Right atrium auricular region (tissue), 2 donors: Measurements from ENCODE around the gene JAKMIP2. TPM values are rescaled to one million over a fixed set of nuclear protein-coding genes. Genes with fewer than 3 reads are reported as not detected.

Experiments
- DNase-seq: peaks from one replicate; pipeline ENCODE4 v3.0.0-alpha.2; 2019; ENCODE audit warnings: low spot score
- H3K27ac ChIP-seq, 2 donors: fragments of 200-600 bp; sonication (generic); 1 replicate in 1 of 2; 2 replicates in 1 of 2; pipeline ENCODE4 v1.5.1; 2016 to 2019
- H3K27me3 ChIP-seq, 2 donors: fragments of 200-600 bp; sonication (generic); one replicate each; pipeline versions ENCODE4 v1.5.1 to v1.6.0; 2017 to 2019
- H3K36me3 ChIP-seq: fragments of 200-600 bp; sonication (generic); one replicate; pipeline ENCODE4 v1.5.1; 2016
- H3K4me1 ChIP-seq, 2 donors: fragments of 200-600 bp; sonication (generic); one replicate each; pipeline versions ENCODE4 v1.5.1 to v1.6.0; 2017 to 2019
- H3K4me3 ChIP-seq, 2 donors: fragments of 200-600 bp; sonication (generic); 1 replicate in 1 of 2; 2 replicates in 1 of 2; pipeline ENCODE4 v1.5.1; 2017 to 2019; ENCODE audit warnings: mild to moderate bottlenecking in 1 of 2, moderate library complexity in 1 of 2
- H3K9me3 ChIP-seq, 2 donors: fragments of 200-600 bp; sonication (generic); one replicate each; pipeline ENCODE4 v1.5.1; 2019
- total RNA-seq, 2 donors: library from RNA; depleted of rRNA; stranded (reverse); fragments of >200 nt; gene quantifications; one replicate each; pipeline ENCODE4 v1.1.0, GENCODE V29; 2016
- TF ChIP-seq, protein P1 (sequence below), 2 donors: fragments of 200-600 bp; sonication (generic); IDR thresholded peaks; one replicate each; pipeline ENCODE4 v1.5.1; 2019; ENCODE audit warnings: antibody characterized with exemption in 2 of 2

JAKMIP2 gene
- total RNA-seq, 2 donors from 2014 or later, result 0.16 to 0.33 TPM

DNA sequence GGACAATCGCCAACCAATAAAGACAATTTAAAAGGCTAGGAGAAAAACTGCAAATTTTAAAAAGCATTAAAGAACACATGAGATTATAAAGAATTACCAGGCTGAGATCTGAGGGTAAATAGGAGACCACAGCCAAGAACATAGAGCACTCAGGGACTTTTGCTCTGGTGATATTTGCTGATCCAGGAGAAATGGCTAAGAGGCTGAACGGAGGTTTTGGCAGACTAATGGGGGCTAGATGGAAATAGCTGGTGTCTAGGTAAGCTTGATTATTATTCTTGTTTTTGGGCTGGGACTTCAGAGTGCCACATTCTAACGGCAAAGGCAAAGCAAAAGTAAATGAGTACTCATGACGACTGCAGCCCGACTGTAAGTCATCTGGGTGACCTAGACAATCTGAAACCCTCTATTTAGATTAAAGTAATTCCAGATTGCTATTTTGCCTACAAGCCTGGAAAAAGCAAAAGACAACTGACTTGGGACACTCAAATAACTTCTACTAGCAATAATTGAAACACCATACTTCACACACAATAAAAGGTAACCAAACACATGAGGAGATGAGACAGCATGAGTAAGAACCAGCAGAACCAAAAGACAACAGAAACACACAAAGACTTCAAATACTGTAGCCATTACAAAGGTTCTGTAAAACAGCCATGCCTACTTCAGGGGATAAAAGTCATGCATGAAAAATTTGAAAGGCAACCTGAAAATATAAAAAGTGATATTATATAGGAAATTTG, 68.8 kb downstream of the JAKMIP2 start:
- DNase-seq, result no peak
- Histone ChIP-seq H3K27me3 (no peaks in the 10 kb centered on the region), H3K4me1 (no peaks in the 10 kb centered on the region), H3K4me3 (no peak overlapping the region), H3K9me3 (no peaks in the 10 kb centered on the region), H3K36me3 (no peaks in the 10 kb centered on the region), H3K27ac (no peak overlapping the region)
- TF ChIP-seq, protein P1, sequence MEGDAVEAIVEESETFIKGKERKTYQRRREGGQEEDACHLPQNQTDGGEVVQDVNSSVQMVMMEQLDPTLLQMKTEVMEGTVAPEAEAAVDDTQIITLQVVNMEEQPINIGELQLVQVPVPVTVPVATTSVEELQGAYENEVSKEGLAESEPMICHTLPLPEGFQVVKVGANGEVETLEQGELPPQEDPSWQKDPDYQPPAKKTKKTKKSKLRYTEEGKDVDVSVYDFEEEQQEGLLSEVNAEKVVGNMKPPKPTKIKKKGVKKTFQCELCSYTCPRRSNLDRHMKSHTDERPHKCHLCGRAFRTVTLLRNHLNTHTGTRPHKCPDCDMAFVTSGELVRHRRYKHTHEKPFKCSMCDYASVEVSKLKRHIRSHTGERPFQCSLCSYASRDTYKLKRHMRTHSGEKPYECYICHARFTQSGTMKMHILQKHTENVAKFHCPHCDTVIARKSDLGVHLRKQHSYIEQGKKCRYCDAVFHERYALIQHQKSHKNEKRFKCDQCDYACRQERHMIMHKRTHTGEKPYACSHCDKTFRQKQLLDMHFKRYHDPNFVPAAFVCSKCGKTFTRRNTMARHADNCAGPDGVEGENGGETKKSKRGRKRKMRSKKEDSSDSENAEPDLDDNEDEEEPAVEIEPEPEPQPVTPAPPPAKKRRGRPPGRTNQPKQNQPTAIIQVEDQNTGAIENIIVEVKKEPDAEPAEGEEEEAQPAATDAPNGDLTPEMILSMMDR (IDR thresholded peaks at IDR 0.05), result no peak

DNA sequence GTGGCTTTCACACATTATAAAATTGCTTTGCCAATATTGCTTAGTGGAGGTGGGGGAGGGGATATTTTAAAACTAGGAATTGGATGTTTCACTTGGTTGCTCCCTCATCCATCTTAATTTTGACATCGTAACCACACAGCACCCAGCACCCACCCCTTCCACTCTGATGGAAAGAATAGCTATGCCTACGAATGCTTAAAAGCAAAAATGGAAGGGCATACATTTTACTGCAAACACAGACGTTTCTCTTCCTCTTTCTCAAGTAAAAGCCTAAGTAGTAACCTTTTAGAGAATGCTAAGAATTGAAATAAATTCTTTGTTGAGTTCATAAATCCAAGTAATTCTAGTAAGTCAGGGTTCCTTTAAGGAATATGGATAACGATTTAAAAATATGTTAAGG, 69.9 kb downstream of the JAKMIP2 start:
- no peaks in the 10 kb centered on the region for H3K27me3 ChIP-seq
- no peak for DNase-seq
- no peak overlapping the region for H3K4me3 ChIP-seq
- H3K4me1 ChIP-seq, result no peaks in the 10 kb centered on the region
- H3K27ac ChIP-seq, result no peak overlapping the region
- TF ChIP-seq, protein P1 (IDR thresholded peaks at IDR 0.05), result no peak
- no peaks in the 10 kb centered on the region for H3K36me3 ChIP-seq
- no peaks in the 10 kb centered on the region for H3K9me3 ChIP-seq

DNA sequence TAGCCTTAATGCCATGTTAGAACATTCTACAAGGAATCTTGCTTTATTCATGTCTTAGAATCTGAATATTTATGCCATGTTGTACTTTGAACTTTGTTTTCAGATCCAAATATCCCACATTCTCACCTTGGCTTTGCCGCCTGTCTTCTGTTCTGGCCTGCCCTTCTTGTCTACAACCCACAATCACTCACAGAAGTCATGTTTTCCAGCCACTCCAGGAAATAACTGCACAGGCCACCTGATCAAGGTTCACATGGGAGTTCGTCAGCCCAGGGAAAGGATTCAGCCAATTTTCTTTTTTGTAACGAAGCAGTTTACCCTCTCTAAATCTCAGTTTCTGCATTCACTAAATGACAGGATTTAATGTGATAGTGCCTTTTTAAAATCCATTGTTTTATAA, 70.5 kb downstream of the JAKMIP2 start:
- Histone ChIP-seq H3K36me3 (no peaks in the 10 kb centered on the region), H3K27me3 (no peaks in the 10 kb centered on the region), H3K9me3 (no peaks in the 10 kb centered on the region), H3K27ac (no peak overlapping the region), H3K4me3 (no peak overlapping the region), H3K4me1 (no peaks in the 10 kb centered on the region)
- TF ChIP-seq, protein P1 (IDR thresholded peaks at IDR 0.05), result no peak
- no peak for DNase-seq

DNA sequence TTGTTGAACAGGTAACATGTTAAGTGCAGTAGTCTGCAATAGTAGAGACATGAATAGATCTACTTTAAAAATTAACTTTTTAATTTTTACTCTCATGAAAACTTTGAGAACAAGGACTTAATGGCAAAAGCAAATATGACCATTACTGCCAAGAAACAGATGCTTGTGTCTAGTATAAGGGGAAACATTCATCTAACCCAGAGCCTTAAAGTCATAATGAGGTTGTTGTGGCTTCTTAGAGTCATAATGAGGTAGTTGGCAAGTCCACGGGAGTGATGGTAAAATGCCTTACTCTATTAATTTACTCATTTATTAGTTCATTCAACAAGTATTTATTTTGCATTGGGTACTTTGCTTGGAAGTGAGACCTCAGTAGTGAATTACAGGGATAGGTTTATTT, 71.5 kb downstream of the JAKMIP2 start:
- Histone ChIP-seq H3K27ac (no peak overlapping the region), H3K4me3 (no peak overlapping the region), H3K27me3 (no peaks in the 10 kb centered on the region), H3K9me3 (no peaks in the 10 kb centered on the region), H3K4me1 (no peaks in the 10 kb centered on the region), H3K36me3 (no peaks in the 10 kb centered on the region)
- TF ChIP-seq, protein P1 (IDR thresholded peaks at IDR 0.05), result no peak
- no peak for DNase-seq

DNA sequence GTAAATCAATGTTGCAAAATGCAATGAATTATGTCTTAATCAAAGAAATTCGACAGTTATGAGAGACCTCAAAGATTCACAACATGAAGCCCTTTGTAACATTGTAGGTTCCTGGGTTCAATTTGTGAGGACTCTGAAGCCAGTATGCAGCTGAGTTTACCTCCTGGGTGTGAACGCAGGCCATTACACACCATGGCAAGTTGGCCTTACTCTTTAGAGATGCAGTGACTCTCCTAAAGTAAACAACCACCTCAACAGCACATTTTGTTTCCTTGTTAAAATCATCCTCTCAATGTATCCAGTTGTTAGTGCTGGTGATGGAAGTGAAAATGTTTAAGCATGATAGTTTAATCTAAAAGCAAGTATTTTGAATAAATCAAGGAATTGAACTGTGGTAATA, 73.8 kb downstream of the JAKMIP2 start:
- no peaks in the 10 kb centered on the region for H3K9me3 ChIP-seq
- no peaks in the 10 kb centered on the region for H3K27me3 ChIP-seq
- no peak overlapping the region for H3K27ac ChIP-seq
- H3K36me3 ChIP-seq, result no peaks in the 10 kb centered on the region
- DNase-seq, result no peak
- TF ChIP-seq, protein P1 (IDR thresholded peaks at IDR 0.05), result no peak
- H3K4me3 ChIP-seq, result no peak overlapping the region
- no peaks in the 10 kb centered on the region for H3K4me1 ChIP-seq

DNA sequence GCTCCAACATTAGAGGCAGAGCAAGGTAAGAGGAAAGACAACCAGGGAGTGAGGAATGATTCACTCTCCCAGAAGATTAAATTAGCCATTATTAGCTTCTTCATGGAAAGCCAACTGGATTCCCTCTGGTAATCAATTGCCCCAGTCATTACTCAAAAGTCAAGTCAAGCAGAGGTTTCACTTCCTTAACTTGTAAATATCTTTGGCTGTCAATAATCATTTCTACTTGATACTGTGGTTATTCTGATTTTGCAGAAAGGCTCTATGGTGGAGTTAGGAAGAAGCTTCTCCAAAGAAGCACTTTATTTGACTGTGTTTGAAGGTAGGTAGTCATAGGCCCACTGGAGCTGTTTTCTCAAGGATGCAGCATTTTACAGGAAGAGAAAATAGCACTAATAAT, 78.0 kb downstream of the JAKMIP2 start:
- no peaks in the 10 kb centered on the region for H3K4me1 ChIP-seq
- TF ChIP-seq, protein P1 (IDR thresholded peaks at IDR 0.05), result no peak
- H3K27ac ChIP-seq, result no peak overlapping the region
- H3K27me3 ChIP-seq, result no peaks in the 10 kb centered on the region
- no peak overlapping the region for H3K4me3 ChIP-seq
- no peaks in the 10 kb centered on the region for H3K36me3 ChIP-seq
- H3K9me3 ChIP-seq, result no peaks in the 10 kb centered on the region
- no peak for DNase-seq
